Measurements from ENCODE around the gene HRH4. TPM values are rescaled to one million over a fixed set of nuclear protein-coding genes. Genes with fewer than 3 reads are reported as not detected.

HRH4 gene
- total RNA-seq, 2 experiments from 2014 or later, result 0.07 to 0.21 TPM

- peaks cover 4% of the 10 kb centered on the region for H3K27me3 Mint-ChIP-seq
- no peaks in the 10 kb centered on the region for H3K9me3 Mint-ChIP-seq
- no peak for DNase-seq
- CTCF ChIA-PET, result no interaction called here
- H3K27ac Mint-ChIP-seq, result no peak overlapping the region
- H3K4me3 Mint-ChIP-seq, result no peak overlapping the region
- no peaks in the 10 kb centered on the region for H3K36me3 Mint-ChIP-seq (ENCODE audit: low read depth)
- POLR2A ChIA-PET, result no interaction called here
- H3K4me1 Mint-ChIP-seq, result no peaks in the 10 kb centered on the region
Observed at GRCh38 chr18:24500217-24500616, 39.8 kb downstream of the HRH4 start.

GRCh38 chr18:24500766-24501165 lies 40.3 kb downstream of the HRH4 start:
- ChIA-PET CTCF (no interaction called here), POLR2A (no interaction called here)
- no peak overlapping the region for H3K27ac Mint-ChIP-seq
- DNase-seq, result no peak
- H3K36me3 Mint-ChIP-seq (ENCODE audit: low read depth), result no peaks in the 10 kb centered on the region
- no peak overlapping the region for H3K4me3 Mint-ChIP-seq
- peaks cover 2% of the 10 kb centered on the region for H3K27me3 Mint-ChIP-seq
- H3K9me3 Mint-ChIP-seq, result no peaks in the 10 kb centered on the region
- no peaks in the 10 kb centered on the region for H3K4me1 Mint-ChIP-seq

GRCh38 chr18:24502667-24503523 lies 42.5 kb downstream of the HRH4 start:
- Mint-ChIP-seq H3K4me1 (no peaks in the 10 kb centered on the region), H3K27ac (no peak overlapping the region), H3K9me3 (peaks cover 4% of the 10 kb centered on the region), H3K4me3 (no peak overlapping the region), H3K36me3 (ENCODE audit: low read depth) (no peaks in the 10 kb centered on the region), H3K27me3 (peaks cover 2% of the 10 kb centered on the region)
- ChIA-PET POLR2A (no interaction called here), CTCF (interaction anchor here (0.8 kb wide), 1 partner anchor 748 kb away, joined by 4 read pairs; no protein-coding TSS in a partner anchor)
- DNase-seq, result no peak

- Mint-ChIP-seq H3K27ac (no peak overlapping the region), H3K27me3 (peaks cover 2% of the 10 kb centered on the region), H3K36me3 (ENCODE audit: low read depth) (no peaks in the 10 kb centered on the region), H3K4me1 (no peaks in the 10 kb centered on the region), H3K4me3 (no peak overlapping the region), H3K9me3 (peaks cover 4% of the 10 kb centered on the region)
- CTCF ChIA-PET, result no interaction called here
- POLR2A ChIA-PET, result no interaction called here
- DNase-seq, result no peak
Observed at GRCh38 chr18:24504401-24504800, 44.0 kb downstream of the HRH4 start.

GRCh38 chr18:24506175-24506574 lies 45.7 kb downstream of the HRH4 start:
- H3K4me1 Mint-ChIP-seq, result no peaks in the 10 kb centered on the region
- ChIA-PET POLR2A (no interaction called here), CTCF (no interaction called here)
- no peak overlapping the region for H3K27ac Mint-ChIP-seq
- H3K9me3 Mint-ChIP-seq, result peaks cover 4% of the 10 kb centered on the region
- H3K4me3 Mint-ChIP-seq, result no peak overlapping the region
- no peaks in the 10 kb centered on the region for H3K36me3 Mint-ChIP-seq (ENCODE audit: low read depth)
- no peak for DNase-seq
- H3K27me3 Mint-ChIP-seq, result peaks cover 2% of the 10 kb centered on the region

GRCh38 chr18:24509435-24509834 lies 49.0 kb downstream of the HRH4 start:
- H3K36me3 Mint-ChIP-seq (ENCODE audit: low read depth), result no peaks in the 10 kb centered on the region
- CTCF ChIA-PET, result no interaction called here
- peaks cover 4% of the 10 kb centered on the region for H3K9me3 Mint-ChIP-seq
- no peak overlapping the region for H3K4me3 Mint-ChIP-seq
- H3K4me1 Mint-ChIP-seq, result no peaks in the 10 kb centered on the region
- DNase-seq, result no peak
- H3K27ac Mint-ChIP-seq, result no peak overlapping the region
- peaks cover 2% of the 10 kb centered on the region for H3K27me3 Mint-ChIP-seq
- POLR2A ChIA-PET, result no interaction called here

- Mint-ChIP-seq H3K27me3 (no peaks in the 10 kb centered on the region), H3K27ac (no peak overlapping the region)
- POLR2A ChIA-PET, result no interaction called here
Observed at GRCh38 chr18:24514439-24514838, 54.0 kb downstream of the HRH4 start.

GRCh38 chr18:24515721-24516120 lies 55.3 kb downstream of the HRH4 start:
- H3K27ac Mint-ChIP-seq, result no peak overlapping the region
- POLR2A ChIA-PET, result no interaction called here
- H3K9me3 Mint-ChIP-seq, result no peaks in the 10 kb centered on the region
- no peaks in the 10 kb centered on the region for H3K36me3 Mint-ChIP-seq (ENCODE audit: low read depth)
- CTCF ChIA-PET, result no interaction called here
- DNase-seq, result no peak
- no peaks in the 10 kb centered on the region for H3K27me3 Mint-ChIP-seq
- no peaks in the 10 kb centered on the region for H3K4me1 Mint-ChIP-seq
- H3K4me3 Mint-ChIP-seq, result no peak overlapping the region

More at GRCh38 chr18:24514439-24514838, 54.0 kb downstream of the HRH4 start:
- no peak overlapping the region for H3K4me3 Mint-ChIP-seq
- CTCF ChIA-PET, result interaction anchor here (1.1 to 1.3 kb wide), 2 partner anchors 16 to 27 kb away, joined by 3 read pairs; no protein-coding TSS in a partner anchor
- no peak for DNase-seq
- H3K4me1 Mint-ChIP-seq, result no peaks in the 10 kb centered on the region
- no peaks in the 10 kb centered on the region for H3K9me3 Mint-ChIP-seq
- no peaks in the 10 kb centered on the region for H3K36me3 Mint-ChIP-seq (ENCODE audit: low read depth)

- CTCF ChIA-PET, result no interaction called here
- Mint-ChIP-seq H3K27me3 (peaks cover 2% of the 10 kb centered on the region), H3K4me3 (no peak overlapping the region), H3K9me3 (no peaks in the 10 kb centered on the region), H3K4me1 (no peaks in the 10 kb centered on the region), H3K36me3 (ENCODE audit: low read depth) (no peaks in the 10 kb centered on the region), H3K27ac (no peak overlapping the region)
- POLR2A ChIA-PET, result no interaction called here
- DNase-seq, result no peak
Observed at GRCh38 chr18:24516261-24516660, 55.8 kb downstream of the HRH4 start.

GRCh38 chr18:24517554-24517953 lies 57.1 kb downstream of the HRH4 start:
- Mint-ChIP-seq H3K4me1 (no peaks in the 10 kb centered on the region), H3K36me3 (ENCODE audit: low read depth) (no peaks in the 10 kb centered on the region), H3K4me3 (no peak overlapping the region), H3K27ac (no peak overlapping the region), H3K9me3 (no peaks in the 10 kb centered on the region), H3K27me3 (peaks cover 2% of the 10 kb centered on the region)
- no peak for DNase-seq
- ChIA-PET POLR2A (no interaction called here), CTCF (no interaction called here)

- Mint-ChIP-seq H3K27me3 (peaks cover 2% of the 10 kb centered on the region), H3K4me3 (no peak overlapping the region), H3K4me1 (no peaks in the 10 kb centered on the region), H3K36me3 (ENCODE audit: low read depth) (no peaks in the 10 kb centered on the region), H3K27ac (no peak overlapping the region), H3K9me3 (no peaks in the 10 kb centered on the region)
- CTCF ChIA-PET, result interaction anchor here (1.5 kb wide), 1 partner anchor 31 kb away, joined by 3 read pairs; no protein-coding TSS in a partner anchor
- POLR2A ChIA-PET, result no interaction called here
- no peak for DNase-seq
Observed at GRCh38 chr18:24518596-24518995, 58.2 kb downstream of the HRH4 start.

Measured in activated CD4-positive, alpha-beta T cell treated with anti-CD3 and anti-CD28 coated beads, Interleukin-2, amount 10 ng/mL, durations not matched to agents 7 days and 5 days (primary cell).